Kidney (tissue), 14 donors: ENCODE data around the gene HECTD1. TPM values are rescaled to one million over a fixed set of nuclear protein-coding genes. Genes with fewer than 3 reads are reported as not detected.
"Not testable (repeated sequence)": the region's sequence is repeated elsewhere in the genome, so short reads cannot be mapped to it uniquely, and the experiment has no call there.

Experiments used
- DNase-seq, 5 donors: peaks; one replicate each; pipeline ENCODE4 v3.0.0-alpha.2; 2013 to 2020
- FAIRE-seq: peaks from 2 replicates; lab custom pipeline; 2012; peaks lifted over from hg19 to GRCh38; lab: Jason Lieb, UNC
- H3K27ac ChIP-seq, 2 donors: one replicate each; pipeline ENCODE4 v1.7.0; 2013; ENCODE audit warnings: low read depth in 2 of 2, low read length in 2 of 2, inconsistent platforms in 1 of 2
- H3K27me3 ChIP-seq: one replicate; pipeline ENCODE4 v1.7.1; 2013; ENCODE audit warnings: low read length, inconsistent platforms; ENCODE audit not compliant: control insufficient read depth, insufficient read depth
- H3K36me3 ChIP-seq, 3 donors: one replicate each; pipeline versions ENCODE4 v1.7.0 to v1.7.1; 2013; ENCODE audit warnings: low read length in 3 of 3, control low read depth in 1 of 3, inconsistent platforms in 1 of 3; ENCODE audit not compliant: insufficient read depth in 3 of 3, control insufficient read depth in 2 of 3
- H3K4me1 ChIP-seq, 3 donors: one replicate each; pipeline versions ENCODE4 v1.7.0 to v1.7.1; 2013; ENCODE audit warnings: low read length in 3 of 3, inconsistent platforms in 1 of 3, low read depth in 1 of 3; ENCODE audit not compliant: control insufficient read depth in 2 of 3, insufficient read depth in 2 of 3
- H3K4me3 ChIP-seq, 3 donors: one replicate each; pipeline versions ENCODE4 v1.7.0 to v1.8.1; 2013; ENCODE audit warnings: low read length in 3 of 3, control low read depth in 1 of 3, inconsistent platforms in 1 of 3
- H3K9ac ChIP-seq, 3 donors: one replicate each; pipeline versions ENCODE4 v1.7.0 to v1.7.1; 2013; ENCODE audit warnings: low read length in 3 of 3, control low read depth in 1 of 3, inconsistent platforms in 1 of 3
- H3K9me3 ChIP-seq, 3 donors: one replicate each; pipeline versions ENCODE4 v1.7.0 to v1.7.1; 2013; ENCODE audit warnings: low read length in 3 of 3, control low read depth in 1 of 3, inconsistent platforms in 1 of 3; ENCODE audit not compliant: control insufficient read depth in 2 of 3, insufficient read depth in 1 of 3
- CTCF ChIP-seq: IDR thresholded peaks from 3 replicates; pipeline ENCODE4 v1.5.1; 2012; ENCODE audit warnings: mild to moderate bottlenecking, moderate library complexity, borderline replicate concordance; ENCODE audit not compliant: insufficient read depth; ENCODE audit errors: extremely low read depth
- intact Hi-C: fragments of 100-400 bp; cut with DNase I; formaldehyde crosslinking; loops from one replicate; pipeline ENCODE4 v1.11.1; 2022
- polyA plus RNA-seq: library from polyadenylated mRNA; stranded (reverse); fragments of 350-450 nt; fragmentation: Illumina TruSeq; extraction: RNeasy Lipid Tissue Mini Kit (QIAGEN cat#74804); gene quantifications from one replicate; pipeline ENCODE4 v1.2.3, GENCODE V29; 2014; ENCODE audit warnings: low read depth, low replicate concordance; ENCODE audit not compliant: insufficient read depth
- total RNA-seq: library from RNA; stranded (reverse); fragmentation: NEBNext Ultra II Directional; extraction: Animal tissue kit (Norgen Biotek cat#: 25700); gene quantifications from one replicate; pipeline ENCODE4 v1.2.1, GENCODE V29; 2021
- donor health status: control.
- donor health status: control.
- donor health status: control.
- donor health status: control.
- donor health status: control.
- donor health status: DM: yes; HTN: yes; CAD: no.
- donor health status: Normal renal cell carcinoma (clear cell type).

Gene HECTD1
- total and polyA plus RNA-seq, 2 donors from 2014 or later, result 35.5 to 164 TPM

- no peak overlapping the region for H3K4me3 ChIP-seq
- H3K27ac ChIP-seq, result no peak overlapping the region
- no peaks in the 10 kb centered on the region for H3K27me3 ChIP-seq
- DNase-seq, result no peak
- no peak for FAIRE-seq
- H3K36me3 ChIP-seq, result no peaks in the 10 kb centered on the region
- H3K9ac ChIP-seq, result no peak overlapping the region
- H3K9me3 ChIP-seq, result no peaks in the 10 kb centered on the region
- TF ChIP-seq CTCF, result no peak
- peaks cover 0 to 16% (median 0%) of the 10 kb centered on the region in 3 donors for H3K4me1 ChIP-seq
- intact Hi-C loops, result no loop called here
Measured at GRCh38 chr14:31232081-31232480, 24.5 kb upstream of the HECTD1 start.

GRCh38 chr14:31231272-31231671 is 23.7 kb upstream of the HECTD1 start:
- DNase-seq, H3K9ac ChIP-seq, H3K27me3 ChIP-seq, H3K27ac ChIP-seq, H3K4me3 ChIP-seq, FAIRE-seq, intact Hi-C loops, H3K9me3 ChIP-seq, H3K36me3 ChIP-seq: not testable (repeated sequence)
- peaks cover 0 to 16% (median 0%) of the 10 kb centered on the region in 3 donors for H3K4me1 ChIP-seq

- intact Hi-C loops, result no loop called here
- peak; percentile 37 for FAIRE-seq
Measured at GRCh38 chr14:31230573-31230958, 23.0 kb upstream of the HECTD1 start.

More at GRCh38 chr14:31230573-31230958, 23.0 kb upstream of the HECTD1 start:
- Histone ChIP-seq H3K9ac (no peak overlapping the region), H3K9me3 (no peaks in the 10 kb centered on the region), H3K27me3 (no peaks in the 10 kb centered on the region), H3K4me1 (peaks cover 0 to 16% (median 0%) of the 10 kb centered on the region in 3 donors), H3K36me3 (no peaks in the 10 kb centered on the region), H3K4me3 (no peak overlapping the region), H3K27ac (no peak overlapping the region)
- DNase-seq, result no peak
- TF ChIP-seq CTCF, result no peak
